Transverse colon (tissue), 4 donors: ENCODE results near the gene ACR. TPM values are rescaled to one million over a fixed set of nuclear protein-coding genes. Genes with fewer than 3 reads are reported as not detected.

Experiments
- DNase-seq: peaks from one replicate; pipeline ENCODE4 v3.0.0-alpha.2; 2019
- H3K27ac ChIP-seq, 4 donors: fragments of 200-600 bp; sonication (generic); 2 replicates each; pipeline ENCODE4 v1.5.1; 2016 to 2018; ENCODE audit warnings: inconsistent platforms in 4 of 4
- H3K27me3 ChIP-seq: fragments of 200-600 bp; sonication (generic); 2 replicates; pipeline ENCODE4 v1.5.1; 2017; ENCODE audit warnings: inconsistent platforms
- H3K36me3 ChIP-seq, 4 donors: fragments of 200-600 bp; sonication (generic); 2 replicates each; pipeline ENCODE4 v1.5.1; 2017 to 2019; ENCODE audit warnings: inconsistent platforms in 4 of 4
- H3K4me1 ChIP-seq, 4 donors: fragments of 200-600 bp; sonication (generic); 2 replicates each; pipeline ENCODE4 v1.5.1; 2017 to 2020; ENCODE audit warnings: inconsistent platforms in 4 of 4
- H3K4me3 ChIP-seq, 4 donors: fragments of 200-600 bp; sonication (generic); 1 replicate in 1 of 4; 2 replicates in 3 of 4; pipeline versions ENCODE4 v1.5.1 to v1.6.1; 2017 to 2019; ENCODE audit warnings: inconsistent platforms in 4 of 4
- H3K9me3 ChIP-seq, 2 donors: fragments of 200-600 bp; sonication (generic); 2 replicates each; pipeline ENCODE4 v1.5.1; 2017 to 2019; ENCODE audit warnings: inconsistent platforms in 2 of 2
- EP300 ChIP-seq: sonication (generic); formaldehyde crosslinking; IDR thresholded peaks from one replicate; pipeline ENCODE4 v1.6.1; 2017; ENCODE audit warnings: antibody characterized with exemption, low read depth
- POLR2A ChIP-seq: fragments of 450-650 bp; IDR thresholded peaks from one replicate; pipeline ENCODE4 v1.6.1; 2016; ENCODE audit warnings: antibody characterized with exemption, mild to moderate bottlenecking, moderate library complexity
- POLR2AphosphoS5 ChIP-seq, 3 donors: sonication (generic); formaldehyde crosslinking; IDR thresholded peaks; one replicate each; pipeline ENCODE4 v1.6.1; 2016; ENCODE audit warnings: antibody characterized with exemption in 3 of 3
- WGBS, 2 donors: methylation state at CpG; one replicate each; pipeline ENCODE4 v1.1.5; 2018; ENCODE audit warnings: low coverage in 1 of 2; 5-methylcytosine and 5-hydroxymethylcytosine counted together
- in situ Hi-C, 4 donors: fragments of 200-750 bp; cut with MboI; loops; one replicate each; pipeline versions ENCODE4 v1.15.0 to v1.15.1; 2017; ENCODE audit warnings: low sequenced_read_pairs in 3 of 4, low pct_ligation_motif_present in 1 of 4, low pct_unique_long_range_greater_than_20kb in 1 of 4
- intact Hi-C: fragments of 100-400 bp; cut with DNase I; formaldehyde crosslinking; loops from one replicate; pipeline ENCODE4 v1.15.1; 2023; ENCODE audit warnings: low total_unique reads
- total RNA-seq, 4 donors: library from RNA; depleted of rRNA; stranded (reverse); fragments of >200 nt; gene quantifications; one replicate each; pipeline ENCODE4 v1.1.0, GENCODE V29; 2016
- TF ChIP-seq, protein P1 (sequence below), 5 experiments: fragments of 200-600 bp in 3 of 5; fragments of 450-650 bp in 2 of 5; sonication (generic) in 3 of 5; IDR thresholded peaks; 1 replicate in 2 of 5; 2 replicates in 3 of 5; pipeline ENCODE4 v1.5.1; 2016 to 2017; ENCODE audit warnings: antibody characterized with exemption in 5 of 5, inconsistent platforms in 3 of 5, mild to moderate bottlenecking in 2 of 5, moderate library complexity in 1 of 5

Gene ACR
- total RNA-seq, 4 donors from 2014 or later: not detected

DNA sequence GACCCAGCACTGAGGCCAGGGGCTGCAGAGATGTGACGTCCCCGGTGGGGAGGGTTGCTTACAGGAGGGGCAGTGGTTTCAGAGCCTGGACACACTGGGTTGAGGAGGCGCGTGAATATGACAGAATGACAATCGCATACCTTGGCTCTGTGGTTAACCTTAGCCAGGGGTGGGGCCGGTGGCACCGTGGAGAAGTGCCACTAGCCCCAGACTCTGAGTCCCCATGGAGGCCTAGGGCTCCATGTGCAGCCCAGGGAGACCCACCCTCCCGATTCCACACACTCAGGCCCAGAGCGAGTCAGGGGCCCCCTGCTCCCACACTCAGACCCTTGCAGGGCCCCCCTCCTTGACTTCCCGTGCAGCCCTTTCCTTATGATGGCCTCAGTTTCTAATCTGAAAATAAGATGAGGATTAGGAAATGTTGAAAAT is 3.6 kb upstream of the ACR start:
- H3K27ac ChIP-seq: no peak overlapping the region
- TF ChIP-seq, protein P1, sequence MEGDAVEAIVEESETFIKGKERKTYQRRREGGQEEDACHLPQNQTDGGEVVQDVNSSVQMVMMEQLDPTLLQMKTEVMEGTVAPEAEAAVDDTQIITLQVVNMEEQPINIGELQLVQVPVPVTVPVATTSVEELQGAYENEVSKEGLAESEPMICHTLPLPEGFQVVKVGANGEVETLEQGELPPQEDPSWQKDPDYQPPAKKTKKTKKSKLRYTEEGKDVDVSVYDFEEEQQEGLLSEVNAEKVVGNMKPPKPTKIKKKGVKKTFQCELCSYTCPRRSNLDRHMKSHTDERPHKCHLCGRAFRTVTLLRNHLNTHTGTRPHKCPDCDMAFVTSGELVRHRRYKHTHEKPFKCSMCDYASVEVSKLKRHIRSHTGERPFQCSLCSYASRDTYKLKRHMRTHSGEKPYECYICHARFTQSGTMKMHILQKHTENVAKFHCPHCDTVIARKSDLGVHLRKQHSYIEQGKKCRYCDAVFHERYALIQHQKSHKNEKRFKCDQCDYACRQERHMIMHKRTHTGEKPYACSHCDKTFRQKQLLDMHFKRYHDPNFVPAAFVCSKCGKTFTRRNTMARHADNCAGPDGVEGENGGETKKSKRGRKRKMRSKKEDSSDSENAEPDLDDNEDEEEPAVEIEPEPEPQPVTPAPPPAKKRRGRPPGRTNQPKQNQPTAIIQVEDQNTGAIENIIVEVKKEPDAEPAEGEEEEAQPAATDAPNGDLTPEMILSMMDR (IDR thresholded peaks at IDR 0.05): no peak
- no peak for TF ChIP-seq POLR2AphosphoS5 (IDR thresholded peaks at IDR 0.05)
- no peak for TF ChIP-seq EP300
- DNase-seq: no peak
- H3K36me3 ChIP-seq: no peaks in the 10 kb centered on the region
- H3K4me1 ChIP-seq: peaks cover 4 to 11% (median 6%) of the 10 kb centered on the region in 4 donors
- in situ Hi-C loops: no loop called here
- no peak overlapping the region for H3K4me3 ChIP-seq
- peaks cover 15% of the 10 kb centered on the region for H3K27me3 ChIP-seq
- WGBS, 2 donors: 80% methylated on average over 10 of the region's 10 CpGs; no CpG with 5 or more reads in 1 of the 2 donors
- intact Hi-C loops: no loop called here
- H3K9me3 ChIP-seq: no peaks in the 10 kb centered on the region

DNA sequence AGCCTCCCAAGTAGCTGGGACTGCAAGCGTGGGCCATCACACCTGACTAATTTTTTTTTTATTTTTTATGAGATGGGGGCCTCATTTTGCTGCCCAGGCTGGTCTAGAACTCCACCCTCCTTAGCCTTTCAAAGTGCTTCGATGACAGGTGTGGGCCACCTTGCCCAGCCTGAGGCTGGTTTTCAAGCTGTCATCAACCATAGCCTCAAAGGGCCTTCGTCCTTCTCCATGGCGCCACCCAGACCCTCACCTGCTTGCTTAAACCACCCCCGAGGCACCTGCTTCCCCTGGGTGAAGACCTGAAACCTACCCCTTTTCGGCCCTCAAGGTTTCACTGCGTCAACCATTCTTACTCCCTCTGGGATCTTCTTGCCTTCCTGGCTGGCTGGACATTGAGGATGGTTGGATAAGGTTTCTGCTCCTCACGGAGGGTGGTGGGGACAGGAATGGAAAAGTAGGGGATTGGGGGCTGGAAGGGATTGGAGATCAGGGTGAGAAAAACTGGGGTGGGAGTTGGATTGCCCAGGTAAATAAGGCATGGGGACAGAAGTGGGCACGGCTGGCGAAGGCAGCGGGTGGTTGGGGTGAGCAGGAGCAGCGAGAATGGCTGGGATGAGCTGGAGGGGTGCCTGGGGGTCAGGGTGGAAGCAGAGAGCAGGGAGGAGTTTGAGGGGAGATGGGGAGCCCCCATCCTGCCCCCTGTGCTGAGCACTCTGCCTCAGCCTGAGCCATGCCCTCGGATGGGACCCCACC is 2.8 kb upstream of the ACR start:
- Histone ChIP-seq H3K27me3 (peaks cover 15% of the 10 kb centered on the region), H3K4me3 (no peak overlapping the region), H3K9me3 (no peaks in the 10 kb centered on the region), H3K36me3 (no peaks in the 10 kb centered on the region), H3K27ac (no peak overlapping the region), H3K4me1 (peaks cover 4 to 11% (median 6%) of the 10 kb centered on the region in 4 donors)
- TF ChIP-seq EP300 (no peak), POLR2A (no peak), POLR2AphosphoS5 (IDR thresholded peaks at IDR 0.05) (no peak)
- TF ChIP-seq, protein P1 (IDR thresholded peaks at IDR 0.05): no peak
- WGBS, 2 donors: 85 to 88% methylated on average over 5 to 13 of the region's 13 CpGs
- intact Hi-C loops (no loop called here), in situ Hi-C loops (no loop called here)
- DNase-seq: no peak

DNA sequence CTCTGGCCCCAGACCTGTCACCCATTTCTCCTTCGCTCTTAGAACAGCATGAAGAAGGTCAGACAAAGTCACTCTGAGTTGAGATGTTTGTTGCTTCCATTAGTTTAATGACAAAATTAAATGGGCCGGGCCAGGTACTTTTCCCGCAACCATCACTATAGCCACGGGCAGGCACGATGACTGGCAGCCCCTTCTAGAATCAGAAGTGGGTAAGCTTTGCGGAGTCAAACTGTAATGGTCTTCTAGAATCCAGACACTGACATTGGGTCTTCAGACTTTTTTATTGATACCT is 2.3 kb upstream of the ACR start:
- Histone ChIP-seq H3K27ac (no peak overlapping the region), H3K27me3 (peaks cover 13% of the 10 kb centered on the region), H3K4me3 (no peak overlapping the region), H3K9me3 (no peaks in the 10 kb centered on the region), H3K36me3 (no peaks in the 10 kb centered on the region), H3K4me1 (peaks cover 4 to 11% (median 6%) of the 10 kb centered on the region in 4 donors)
- TF ChIP-seq POLR2AphosphoS5 (IDR thresholded peaks at IDR 0.05): no peak
- no peak for TF ChIP-seq EP300
- TF ChIP-seq POLR2A: no peak
- TF ChIP-seq, protein P1 (IDR thresholded peaks at IDR 0.05): no peak
- intact Hi-C loops: no loop called here
- WGBS, 2 donors: 80 to 89% methylated on average over 5 to 6 of the region's 6 CpGs
- in situ Hi-C loops: no loop called here
- DNase-seq: no peak

DNA sequence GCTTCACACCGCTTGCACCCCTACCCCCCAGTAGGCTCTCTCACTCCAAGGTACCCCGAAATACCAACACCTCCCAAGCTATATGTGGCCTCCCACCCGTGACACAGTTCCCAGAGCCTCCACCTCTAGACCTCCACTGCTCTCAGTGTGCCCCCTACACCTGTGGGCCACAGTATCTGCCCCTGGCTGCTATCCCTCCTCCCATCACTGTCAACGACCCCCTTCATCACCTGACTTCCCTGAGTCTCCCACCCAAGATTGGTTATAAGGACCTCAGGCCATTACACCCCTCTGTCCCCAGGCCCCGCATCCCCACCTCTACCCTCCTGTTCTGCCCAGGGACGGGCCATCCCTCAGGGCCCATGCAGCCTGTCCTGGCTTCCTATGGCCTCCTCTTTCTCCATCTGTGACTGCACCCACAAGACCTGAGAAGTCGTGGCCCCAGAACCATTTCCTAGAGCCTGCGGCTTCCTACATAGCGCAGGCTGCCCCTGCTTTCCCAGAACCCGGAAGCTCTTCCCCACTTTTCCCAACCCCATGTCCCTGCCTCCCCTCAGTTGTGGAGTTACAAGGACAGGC is 734 bp downstream of the ACR start:
- Histone ChIP-seq H3K4me1 (no peaks in the 10 kb centered on the region), H3K4me3 (no peak overlapping the region), H3K27ac (no peak overlapping the region), H3K9me3 (no peaks in the 10 kb centered on the region), H3K27me3 (no peaks in the 10 kb centered on the region), H3K36me3 (no peaks in the 10 kb centered on the region)
- intact Hi-C loops (no loop called here), in situ Hi-C loops (no loop called here)
- 60 to 80% methylated on average over 6 to 10 of the region's 10 CpGs for WGBS, 2 donors
- no peak for DNase-seq
- no peak for TF ChIP-seq EP300
- no peak for TF ChIP-seq POLR2AphosphoS5 (IDR thresholded peaks at IDR 0.05)
- TF ChIP-seq, protein P1 (IDR thresholded peaks at IDR 0.05): no peak
- no peak for TF ChIP-seq POLR2A
